OCI-LY7 (cell line): ENCODE measurements around the gene APCDD1.

Experiments used
- CTCF ChIP-seq: fragments of 200-600 bp; sonication (generic); conservative IDR thresholded peaks from 2 replicates; pipeline ENCODE4 v1.5.1; 2014; ENCODE audit warnings: mild to moderate bottlenecking, antibody characterized with exemption, low read length, moderate library complexity, mixed read lengths
- EZH2phosphoT487 ChIP-seq: fragments of 200-600 bp; sonication (generic); IDR thresholded peaks from 2 replicates; pipeline ENCODE4 v1.6.1; 2018; ENCODE audit warnings: low read depth, borderline replicate concordance, mild to moderate bottlenecking, mixed run types, antibody characterized with exemption, low read length, moderate library complexity, mixed read lengths

- no peak for TF ChIP-seq CTCF
- no peak for TF ChIP-seq EZH2phosphoT487
Observed at GRCh38 chr18:10453806-10454680, at the start of gene APCDD1.
